Ovary (tissue), 9 donors: ENCODE results near the gene RYK. TPM values are rescaled to one million over a fixed set of nuclear protein-coding genes. Genes with fewer than 3 reads are reported as not detected.
A peak's percentile ranks its signal among the peaks of the same experiment; 100 is the strongest.

Experiments
- DNase-seq, 5 donors: peaks; one replicate each; pipeline ENCODE4 v3.0.0-alpha.2; 2019 to 2020
- H3K27ac ChIP-seq, 2 donors: fragments of 200-600 bp; one replicate each; pipeline versions ENCODE4 v1.5.1 to v1.8.0; 2019 to 2022
- H3K27me3 ChIP-seq: fragments of 200-600 bp; one replicate; pipeline ENCODE4 v1.8.0; 2022
- H3K36me3 ChIP-seq: fragments of 200-600 bp; sonication (generic); one replicate; pipeline ENCODE4 v1.5.1; 2019
- H3K4me1 ChIP-seq: one replicate; pipeline ENCODE4 v1.8.1; 2013; ENCODE audit warnings: mild to moderate bottlenecking, moderate library complexity; ENCODE audit not compliant: insufficient read depth
- H3K4me3 ChIP-seq: fragments of 200-600 bp; sonication (generic); one replicate; pipeline ENCODE4 v1.5.1; 2017
- H3K9me3 ChIP-seq, 2 donors: fragments of 200-600 bp in 1 of 2; sonication (generic) in 1 of 2; one replicate each; pipeline versions ENCODE4 v1.5.1 to v1.8.1; 2013 to 2019; ENCODE audit warnings: mild to moderate bottlenecking in 1 of 2, moderate library complexity in 1 of 2
- EP300 ChIP-seq: sonication (generic); formaldehyde crosslinking; IDR thresholded peaks from one replicate; pipeline ENCODE4 v1.6.1; 2017; ENCODE audit warnings: antibody characterized with exemption
- POLR2A ChIP-seq: fragments of 450-650 bp; IDR thresholded peaks from one replicate; pipeline ENCODE4 v1.6.1; 2017; ENCODE audit warnings: antibody characterized with exemption, mild to moderate bottlenecking, moderate library complexity
- WGBS, 3 donors: extraction: QIAGEN DNeasy Blood & Tissue Kit in 1 of 3; methylation state at CpG; one replicate each; pipeline versions ENCODE4 v1.1.5 to v1.1.7; 2013 to 2017; 5-methylcytosine and 5-hydroxymethylcytosine counted together
- intact Hi-C, 4 donors: fragments of 100-400 bp; cut with DNase I; formaldehyde crosslinking; loops; one replicate each; pipeline versions ENCODE4 v1.11.0 to v1.15.1; 2022 to 2023
- polyA plus RNA-seq, 2 donors: library from polyadenylated mRNA; stranded (reverse); fragments of 200-250 nt in 1 of 2; fragments of 350-450 nt in 1 of 2; fragmentation: Illumina TruSeq in 1 of 2; extraction: RNeasy Lipid Tissue Mini Kit (QIAGEN cat#74804) in 1 of 2; gene quantifications; one replicate each; pipeline ENCODE4 v1.2.3, GENCODE V29; 2013 to 2014
- total RNA-seq, 7 donors: library from RNA; depleted of rRNA in 2 of 7; stranded (reverse); fragments of >200 nt in 2 of 7; fragmentation: NEBNext Ultra II Directional in 3 of 7; extraction: Animal tissue kit (Norgen Biotek cat#: 25700) in 3 of 7; gene quantifications; one replicate each; pipeline versions ENCODE4 v1.1.0 to v1.2.4, GENCODE V29; 2016 to 2023
- TF ChIP-seq, protein P1 (sequence below), 3 donors: fragments of 450-650 bp in 2 of 3; fragments of 200-600 bp in 1 of 3; IDR thresholded peaks; one replicate each; pipeline versions ENCODE4 v1.5.1 to v1.8.0; 2016 to 2022; ENCODE audit warnings: antibody characterized with exemption in 3 of 3, mild to moderate bottlenecking in 1 of 3
- donor health status: DM: no; HTN: no; CAD: no; lungs with moderate emphysema.
- donor health status: DM: no; HTN: no; CAD: no.
- donor health status: Bipolar disorder and iron deficiency.
- donor health status: DM: yes; HTN: yes; CAD: no.
- donor health status: DM: no; HTN: no; CAD: no.
- donor health status: DM: yes; HTN: yes; CAD: no.

RYK gene
- total and polyA plus RNA-seq, 9 donors, result 78.1 to 171 (median 120) TPM

DNA sequence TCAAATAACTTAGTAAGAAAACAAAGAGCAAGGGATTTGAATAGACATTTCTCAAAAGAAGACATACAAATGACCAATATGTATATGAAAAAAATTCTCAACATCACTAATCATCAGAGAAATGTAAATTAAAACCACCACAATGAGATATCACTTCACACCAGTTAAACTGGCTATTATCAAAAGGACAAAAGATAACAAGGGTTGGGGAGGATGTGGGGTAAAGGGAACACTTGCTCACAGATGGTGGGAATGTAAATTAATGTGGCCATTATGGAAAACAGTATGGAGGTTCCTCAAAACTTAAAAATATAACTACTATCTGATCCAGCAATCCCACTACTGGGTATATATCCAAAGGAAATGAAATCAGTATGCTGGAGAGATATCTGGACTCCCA is 46.0 kb upstream of the RYK start:
- TF ChIP-seq POLR2A (no peak), EP300 (no peak)
- TF ChIP-seq, protein P1, sequence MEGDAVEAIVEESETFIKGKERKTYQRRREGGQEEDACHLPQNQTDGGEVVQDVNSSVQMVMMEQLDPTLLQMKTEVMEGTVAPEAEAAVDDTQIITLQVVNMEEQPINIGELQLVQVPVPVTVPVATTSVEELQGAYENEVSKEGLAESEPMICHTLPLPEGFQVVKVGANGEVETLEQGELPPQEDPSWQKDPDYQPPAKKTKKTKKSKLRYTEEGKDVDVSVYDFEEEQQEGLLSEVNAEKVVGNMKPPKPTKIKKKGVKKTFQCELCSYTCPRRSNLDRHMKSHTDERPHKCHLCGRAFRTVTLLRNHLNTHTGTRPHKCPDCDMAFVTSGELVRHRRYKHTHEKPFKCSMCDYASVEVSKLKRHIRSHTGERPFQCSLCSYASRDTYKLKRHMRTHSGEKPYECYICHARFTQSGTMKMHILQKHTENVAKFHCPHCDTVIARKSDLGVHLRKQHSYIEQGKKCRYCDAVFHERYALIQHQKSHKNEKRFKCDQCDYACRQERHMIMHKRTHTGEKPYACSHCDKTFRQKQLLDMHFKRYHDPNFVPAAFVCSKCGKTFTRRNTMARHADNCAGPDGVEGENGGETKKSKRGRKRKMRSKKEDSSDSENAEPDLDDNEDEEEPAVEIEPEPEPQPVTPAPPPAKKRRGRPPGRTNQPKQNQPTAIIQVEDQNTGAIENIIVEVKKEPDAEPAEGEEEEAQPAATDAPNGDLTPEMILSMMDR (IDR thresholded peaks at IDR 0.05), result no peak
- Histone ChIP-seq H3K9me3 (no peaks in the 10 kb centered on the region), H3K27me3 (no peaks in the 10 kb centered on the region), H3K4me3 (no peak overlapping the region), H3K4me1 (no peaks in the 10 kb centered on the region), H3K27ac (no peak overlapping the region), H3K36me3 (no peaks in the 10 kb centered on the region)
- intact Hi-C loops, result no loop called here
- DNase-seq, result no peak

DNA sequence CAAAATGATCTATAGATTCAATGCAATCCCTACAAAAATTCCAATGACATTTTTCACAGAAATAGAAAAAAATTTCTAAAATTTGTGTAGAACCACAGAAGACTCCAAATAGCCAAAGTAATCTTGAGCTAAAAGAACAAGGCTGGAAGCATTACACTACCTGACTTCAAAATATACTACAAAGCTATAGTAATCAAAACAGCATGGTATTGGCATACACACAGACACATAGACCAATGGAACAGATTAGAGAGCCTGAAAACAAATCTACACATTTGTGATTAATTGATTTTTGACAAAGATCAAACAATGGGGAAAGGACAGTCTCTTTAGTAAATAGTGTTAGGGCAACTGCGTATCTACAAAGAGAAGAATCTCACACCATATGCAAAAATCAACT is 45.3 kb upstream of the RYK start:
- Histone ChIP-seq H3K9me3 (no peaks in the 10 kb centered on the region), H3K27me3 (no peaks in the 10 kb centered on the region), H3K4me3 (no peak overlapping the region), H3K27ac (no peak overlapping the region), H3K36me3 (no peaks in the 10 kb centered on the region), H3K4me1 (peaks cover 7% of the 10 kb centered on the region)
- no peak for TF ChIP-seq POLR2A
- no peak for TF ChIP-seq EP300
- TF ChIP-seq, protein P1 (IDR thresholded peaks at IDR 0.05), result no peak
- DNase-seq, result no peak
- intact Hi-C loops, result no loop called here
- 93 to 98% (median 97%) methylated on average over 1 of the region's 1 CpG for WGBS, 3 donors

DNA sequence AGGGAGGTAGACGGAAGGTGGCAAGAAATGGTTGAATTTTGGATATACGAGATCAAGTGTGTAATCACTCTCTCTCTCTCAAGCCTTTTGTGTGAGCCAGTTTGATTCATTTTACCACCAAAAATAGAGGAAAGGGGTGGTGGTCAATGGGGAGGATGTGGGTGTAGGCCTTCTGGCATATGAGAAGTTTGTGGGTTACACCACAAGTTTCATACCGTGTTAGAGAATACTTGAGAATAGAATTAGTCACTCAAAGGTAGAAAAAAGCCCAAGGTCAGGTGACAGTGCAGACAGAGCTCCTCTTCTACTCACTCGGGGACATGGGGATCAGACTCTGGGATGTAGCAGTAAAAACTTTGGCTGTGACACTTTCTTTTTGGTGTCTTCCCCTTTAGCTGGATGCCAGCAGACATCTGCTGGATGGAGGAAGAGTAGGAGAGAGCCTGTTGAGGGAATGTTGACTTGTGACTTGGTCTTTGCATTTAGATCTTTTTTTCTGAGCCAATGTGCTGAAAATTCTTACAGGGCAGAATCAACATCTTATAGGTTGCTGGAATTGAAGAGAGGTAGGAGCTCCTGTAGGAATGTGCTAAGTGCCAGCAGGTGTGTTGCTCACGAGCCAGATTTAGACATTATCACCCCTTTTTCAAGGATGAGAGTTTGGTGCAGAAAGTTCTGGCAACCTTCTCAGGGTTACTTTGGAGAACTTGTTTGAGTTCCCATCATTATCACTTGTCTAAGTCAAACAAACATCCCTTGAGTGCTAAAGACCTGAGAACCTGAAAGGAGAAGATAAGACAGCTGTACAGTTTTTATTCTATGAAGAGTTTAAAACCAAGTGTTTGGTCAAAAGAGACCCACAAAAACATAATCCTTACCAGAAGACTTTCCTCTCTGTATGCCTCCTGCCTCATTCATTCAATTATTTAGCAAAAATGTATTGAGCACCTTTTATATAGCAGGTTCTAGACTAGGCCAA is 43.9 kb upstream of the RYK start:
- intact Hi-C loops, result loop anchor here in 1 of 4 donors (5.0 kb wide), 1 partner anchor 42 kb away; the partner anchor contains the start of gene RYK
- TF ChIP-seq POLR2A, result no peak
- Histone ChIP-seq H3K27me3 (no peaks in the 10 kb centered on the region), H3K27ac (no peak overlapping the region), H3K4me1 (peaks cover 8% of the 10 kb centered on the region), H3K36me3 (no peaks in the 10 kb centered on the region), H3K9me3 (no peaks in the 10 kb centered on the region), H3K4me3 (no peak overlapping the region)
- DNase-seq, result no peak
- WGBS, 3 donors, result 69 to 74% (median 72%) methylated on average over 5 of the region's 5 CpGs

DNA sequence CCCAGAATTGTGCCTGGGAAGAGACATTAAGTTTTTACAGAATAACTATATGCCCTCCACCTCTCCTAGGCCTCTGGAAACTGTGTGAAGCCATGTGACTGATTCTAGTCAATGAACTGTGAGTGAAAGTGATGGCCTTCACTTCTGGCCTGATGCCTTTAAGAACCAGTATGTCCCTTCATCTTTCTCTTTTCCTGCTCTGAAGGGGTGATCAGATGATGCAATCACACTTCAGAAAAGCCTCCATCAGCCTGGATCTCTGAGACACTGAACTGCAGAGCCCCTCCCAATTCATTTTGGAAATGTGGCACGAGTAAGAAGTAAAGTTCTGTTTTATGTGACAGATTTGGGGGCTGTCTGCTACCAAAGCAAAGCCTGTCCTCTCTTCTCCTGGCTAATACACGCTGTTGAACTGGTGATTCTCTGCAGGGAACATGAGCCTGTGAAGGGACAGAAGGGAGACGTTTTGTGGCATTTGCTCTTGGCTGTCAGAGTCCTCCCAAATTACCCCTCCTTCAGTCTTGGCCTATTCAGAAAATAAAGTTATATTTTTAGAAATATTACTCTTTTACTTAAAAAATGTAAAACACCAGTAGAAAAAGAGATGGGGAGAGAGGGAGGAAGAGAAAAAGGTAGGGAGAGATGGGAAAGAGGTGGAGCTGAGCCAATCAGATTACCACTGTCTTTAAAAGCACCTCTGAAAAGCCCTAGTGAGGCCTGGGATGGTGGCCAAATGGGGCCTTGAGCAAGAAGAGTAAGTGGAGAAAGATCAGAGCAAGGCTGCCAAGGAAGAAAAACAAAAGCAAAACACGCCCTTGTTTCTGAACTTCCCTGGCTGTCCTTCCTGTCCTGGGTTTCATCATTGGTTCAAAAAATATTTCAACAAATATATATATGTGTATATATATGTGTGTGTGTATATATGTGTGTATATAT is 40.9 kb upstream of the RYK start:
- TF ChIP-seq, protein P1 (IDR thresholded peaks at IDR 0.05), result no peak
- TF ChIP-seq EP300 (no peak), POLR2A (no peak)
- no peak overlapping the region for H3K4me3 ChIP-seq
- H3K27ac ChIP-seq, result peak overlapping the region in 1 of 2 donors; percentile 79
- no peaks in the 10 kb centered on the region for H3K36me3 ChIP-seq
- intact Hi-C loops, result loop anchor here in 1 of 4 donors (5.0 kb wide), 1 partner anchor 39 kb away; the partner anchor contains the start of gene RYK
- 18 to 25% (median 22%) methylated on average over 4 of the region's 4 CpGs for WGBS, 3 donors
- no peaks in the 10 kb centered on the region for H3K27me3 ChIP-seq
- no peaks in the 10 kb centered on the region for H3K9me3 ChIP-seq
- H3K4me1 ChIP-seq, result peaks cover 8% of the 10 kb centered on the region
- DNase-seq, result peak; percentile 83 to 95 (median 93)
